ENCODE data around the gene TUBA1A.

DNA sequence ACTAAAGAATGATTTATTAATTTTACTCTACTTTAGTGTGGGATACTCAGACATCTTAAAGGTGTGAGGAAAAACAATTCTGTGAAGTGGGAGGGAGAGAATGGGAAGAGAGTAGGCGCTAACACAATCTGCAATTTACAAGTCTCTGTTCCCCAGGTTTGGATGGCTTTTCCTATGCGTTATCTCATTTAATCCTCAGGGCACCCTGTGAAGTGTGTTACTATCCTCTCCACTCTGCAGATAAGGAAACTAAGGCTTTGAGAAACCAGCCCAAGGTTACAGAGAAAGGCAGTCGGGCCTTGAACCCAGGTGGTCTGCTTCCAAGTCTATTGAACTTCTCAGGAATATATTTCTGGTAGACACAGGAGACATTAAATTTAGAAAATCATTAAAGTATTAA lies 39.8 kb upstream of the TUBA1A start:
- TF ChIP-seq POLR2AphosphoS5 (IDR thresholded peaks at IDR 0.05; ENCODE audit: low read depth, low read length) (no peak), TAF1 (IDR thresholded peaks at IDR 0.05; ENCODE audit: borderline replicate concordance, insufficient read depth, low read length) (no peak), FOXP2 (optimal IDR thresholded peaks at IDR 0.05; ENCODE audit: borderline replicate concordance, extremely low read depth, extremely low read length, insufficient read depth) (no peak), SIN3A (IDR thresholded peaks at IDR 0.05; ENCODE audit: borderline replicate concordance, insufficient read depth, low read length) (no peak)
- TF ChIP-seq, protein P1, sequence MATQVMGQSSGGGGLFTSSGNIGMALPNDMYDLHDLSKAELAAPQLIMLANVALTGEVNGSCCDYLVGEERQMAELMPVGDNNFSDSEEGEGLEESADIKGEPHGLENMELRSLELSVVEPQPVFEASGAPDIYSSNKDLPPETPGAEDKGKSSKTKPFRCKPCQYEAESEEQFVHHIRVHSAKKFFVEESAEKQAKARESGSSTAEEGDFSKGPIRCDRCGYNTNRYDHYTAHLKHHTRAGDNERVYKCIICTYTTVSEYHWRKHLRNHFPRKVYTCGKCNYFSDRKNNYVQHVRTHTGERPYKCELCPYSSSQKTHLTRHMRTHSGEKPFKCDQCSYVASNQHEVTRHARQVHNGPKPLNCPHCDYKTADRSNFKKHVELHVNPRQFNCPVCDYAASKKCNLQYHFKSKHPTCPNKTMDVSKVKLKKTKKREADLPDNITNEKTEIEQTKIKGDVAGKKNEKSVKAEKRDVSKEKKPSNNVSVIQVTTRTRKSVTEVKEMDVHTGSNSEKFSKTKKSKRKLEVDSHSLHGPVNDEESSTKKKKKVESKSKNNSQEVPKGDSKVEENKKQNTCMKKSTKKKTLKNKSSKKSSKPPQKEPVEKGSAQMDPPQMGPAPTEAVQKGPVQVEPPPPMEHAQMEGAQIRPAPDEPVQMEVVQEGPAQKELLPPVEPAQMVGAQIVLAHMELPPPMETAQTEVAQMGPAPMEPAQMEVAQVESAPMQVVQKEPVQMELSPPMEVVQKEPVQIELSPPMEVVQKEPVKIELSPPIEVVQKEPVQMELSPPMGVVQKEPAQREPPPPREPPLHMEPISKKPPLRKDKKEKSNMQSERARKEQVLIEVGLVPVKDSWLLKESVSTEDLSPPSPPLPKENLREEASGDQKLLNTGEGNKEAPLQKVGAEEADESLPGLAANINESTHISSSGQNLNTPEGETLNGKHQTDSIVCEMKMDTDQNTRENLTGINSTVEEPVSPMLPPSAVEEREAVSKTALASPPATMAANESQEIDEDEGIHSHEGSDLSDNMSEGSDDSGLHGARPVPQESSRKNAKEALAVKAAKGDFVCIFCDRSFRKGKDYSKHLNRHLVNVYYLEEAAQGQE (IDR thresholded peaks at IDR 0.05; ENCODE audit: insufficient read depth in 1 of 2, low read depth in 2 of 2, low read length in 2 of 2), result no peak
